Heart right ventricle (tissue), 16 donors: ENCODE data around the gene FCHO1. TPM values are rescaled to one million over a fixed set of nuclear protein-coding genes. Genes with fewer than 3 reads are reported as not detected.
"Not testable (repeated sequence)": the region's sequence is repeated elsewhere in the genome, so short reads cannot be mapped to it uniquely, and the experiment has no call there.

Source experiments
- ATAC-seq, 8 donors: fragments of 200-7000 bp; cut with Tn5 transposase; one replicate each; pipeline ENCODE4 v1.9.1; 2020; ENCODE audit warnings: mild to moderate bottlenecking in 8 of 8, moderate library complexity in 8 of 8, moderate number of reproducible peaks in 1 of 8
- DNase-seq, 2 donors: peaks; one replicate each; pipeline ENCODE4 v3.0.0-alpha.2; 2020
- H3K27ac ChIP-seq, 10 donors: fragments of 200-600 bp; sonication (generic) in 2 of 10; one replicate each; pipeline versions ENCODE4 v1.5.0 to v1.8.0; 2020 to 2022; ENCODE audit warnings: mild to moderate bottlenecking in 3 of 10
- H3K27me3 ChIP-seq, 7 donors: fragments of 200-600 bp; one replicate each; pipeline ENCODE4 v1.8.0; 2021 to 2022; ENCODE audit warnings: mild to moderate bottlenecking in 2 of 7
- H3K36me3 ChIP-seq, 9 donors: fragments of 200-600 bp; sonication (generic) in 1 of 9; one replicate each; pipeline versions ENCODE4 v1.5.0 to v1.8.0; 2020 to 2022; ENCODE audit warnings: mild to moderate bottlenecking in 2 of 9
- H3K4me1 ChIP-seq, 9 donors: fragments of 200-600 bp; sonication (generic) in 1 of 9; one replicate each; pipeline versions ENCODE4 v1.5.0 to v1.8.0; 2020 to 2022; ENCODE audit warnings: mild to moderate bottlenecking in 4 of 9
- H3K4me3 ChIP-seq, 10 donors: fragments of 200-600 bp; sonication (generic) in 2 of 10; one replicate each; pipeline versions ENCODE4 v1.5.0 to v1.8.0; 2020 to 2022; ENCODE audit warnings: mild to moderate bottlenecking in 7 of 10, moderate library complexity in 2 of 10
- H3K9me3 ChIP-seq, 11 donors: fragments of 200-600 bp in 10 of 11; sonication (generic) in 2 of 11; one replicate each; pipeline versions ENCODE4 v1.5.0 to v1.8.0; 2013 to 2022; ENCODE audit warnings: mild to moderate bottlenecking in 2 of 11, control low read depth in 1 of 11, moderate library complexity in 1 of 11
- WGBS, 2 donors: extraction: QIAGEN DNeasy Blood & Tissue Kit; methylation state at CpG; one replicate each; pipeline ENCODE4 v1.1.7; 2013; ENCODE audit warnings: inconsistent platforms in 1 of 2; 5-methylcytosine and 5-hydroxymethylcytosine counted together
- intact Hi-C, 10 donors: fragments of 100-400 bp; cut with DNase I; formaldehyde crosslinking; loops; one replicate each; pipeline versions ENCODE4 v1.11.1 to v1.14.2; 2022
- polyA plus RNA-seq, 2 donors: library from polyadenylated mRNA; stranded (reverse); fragments of 200-250 nt; gene quantifications; one replicate each; pipeline ENCODE4 v1.2.3, GENCODE V29; 2013
- total RNA-seq, 10 donors: library from RNA; stranded (reverse); fragmentation: NEBNext Ultra II Directional in 3 of 10; extraction: Animal tissue kit (Norgen Biotek cat#: 25700) in 3 of 10; gene quantifications; one replicate each; pipeline versions ENCODE4 v1.2.1 to v1.2.4, GENCODE V29; 2021 to 2023
- TF ChIP-seq, protein P1 (sequence below), 9 donors: fragments of 200-600 bp; sonication (generic) in 2 of 9; IDR thresholded peaks; one replicate each; pipeline versions ENCODE4 v1.5.0 to v1.8.0; 2021 to 2022; ENCODE audit warnings: antibody characterized with exemption in 9 of 9, mild to moderate bottlenecking in 5 of 9, moderate library complexity in 1 of 9
- donor health status: Arrhythmogenic right ventricular cardiomyopathy.
- donor health status: ischemic (EF 13 %, LVEDD 7.1; RV severe dilation, severe dysfunction).
- donor health status: healthy with polysubstance abuse.
- donor health status: DM: no; HTN: yes; CAD: no.
- donor health status: DM: no; HTN: no; CAD: no.
- donor health status: ischemic (EF 25% LVEDD 6.9; RV normal size, moderate dysfunction).
- donor health status: ischemic (EF 25% LVEDD 5.7; RV mildly dilated, moderate dysfunction).
- donor health status: healthy.
- donor health status: DM: yes; HTN: yes; CAD: no.
- donor health status: Ischemic cardiomyopathy.
- donor health status: ischemic (EF 35%, LVEDD 5.7; RV mildly dilated, moderate dysfunction).
- donor health status: nonischemic (EF 11% LVEDD 7.7; RV severe dilation, severe dysfunction).
- donor health status: DM: yes; HTN: yes; CAD: no.
- donor health status: PGD.
- donor health status: ischemic (EF 29% LVEDD 5.4; RV normal size, mild dysfunction).
- donor health status: nonischemic (EF 23%, LVEDD 6.1; RV moderate dilation, normal function).

The FCHO1 gene
- total and polyA plus RNA-seq, 12 donors: 0.21 to 2.6 (median 0.73) TPM

DNA sequence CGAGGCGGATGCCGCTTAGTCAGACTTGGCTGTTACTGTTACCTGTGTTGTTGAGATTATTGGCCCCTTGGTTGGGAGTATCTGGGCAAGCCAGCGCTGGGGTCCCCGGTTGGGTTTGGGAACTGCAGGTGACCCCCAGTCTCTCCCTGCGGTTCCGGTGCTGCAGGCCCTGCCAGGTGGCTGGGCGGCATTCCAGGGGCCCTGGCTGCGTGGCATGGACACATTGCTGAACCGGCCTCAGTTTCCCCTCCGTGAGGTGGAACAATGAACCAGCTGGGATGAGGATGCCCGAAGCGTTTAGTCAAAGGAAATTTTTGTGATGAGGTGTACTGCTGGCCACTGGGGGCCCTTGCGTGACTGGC, 44.2 kb downstream of the FCHO1 start:
- Histone ChIP-seq H3K9me3 (no peaks in the 10 kb centered on the region), H3K4me3 (no peak overlapping the region), H3K4me1 (peaks cover 0 to 19% (median 0%) of the 10 kb centered on the region in 9 donors), H3K27me3 (peaks cover 0 to 88% (median 63%) of the 10 kb centered on the region in 7 donors), H3K36me3 (no peaks in the 10 kb centered on the region), H3K27ac (no peak overlapping the region)
- TF ChIP-seq, protein P1, sequence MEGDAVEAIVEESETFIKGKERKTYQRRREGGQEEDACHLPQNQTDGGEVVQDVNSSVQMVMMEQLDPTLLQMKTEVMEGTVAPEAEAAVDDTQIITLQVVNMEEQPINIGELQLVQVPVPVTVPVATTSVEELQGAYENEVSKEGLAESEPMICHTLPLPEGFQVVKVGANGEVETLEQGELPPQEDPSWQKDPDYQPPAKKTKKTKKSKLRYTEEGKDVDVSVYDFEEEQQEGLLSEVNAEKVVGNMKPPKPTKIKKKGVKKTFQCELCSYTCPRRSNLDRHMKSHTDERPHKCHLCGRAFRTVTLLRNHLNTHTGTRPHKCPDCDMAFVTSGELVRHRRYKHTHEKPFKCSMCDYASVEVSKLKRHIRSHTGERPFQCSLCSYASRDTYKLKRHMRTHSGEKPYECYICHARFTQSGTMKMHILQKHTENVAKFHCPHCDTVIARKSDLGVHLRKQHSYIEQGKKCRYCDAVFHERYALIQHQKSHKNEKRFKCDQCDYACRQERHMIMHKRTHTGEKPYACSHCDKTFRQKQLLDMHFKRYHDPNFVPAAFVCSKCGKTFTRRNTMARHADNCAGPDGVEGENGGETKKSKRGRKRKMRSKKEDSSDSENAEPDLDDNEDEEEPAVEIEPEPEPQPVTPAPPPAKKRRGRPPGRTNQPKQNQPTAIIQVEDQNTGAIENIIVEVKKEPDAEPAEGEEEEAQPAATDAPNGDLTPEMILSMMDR (IDR thresholded peaks at IDR 0.05): no peak
- DNase-seq (no peak), ATAC-seq (no peak)
- intact Hi-C loops: no loop called here
- 21 to 23% methylated on average over 14 of the region's 14 CpGs for WGBS, 2 donors

- no peak overlapping the region for H3K4me3 ChIP-seq
- TF ChIP-seq, protein P1 (IDR thresholded peaks at IDR 0.05): no peak
- intact Hi-C loops: no loop called here
- H3K27ac ChIP-seq: no peak overlapping the region
- ATAC-seq (no peak), DNase-seq (no peak)
- peaks cover 0 to 19% (median 0%) of the 10 kb centered on the region in 9 donors for H3K4me1 ChIP-seq
- whole genome bisulfite sequencing, 2 donors: 62 to 73% methylated on average over 6 of the region's 6 CpGs
- no peaks in the 10 kb centered on the region for H3K9me3 ChIP-seq
- H3K27me3 ChIP-seq: peaks cover 0 to 86% (median 63%) of the 10 kb centered on the region in 7 donors
- no peaks in the 10 kb centered on the region for H3K36me3 ChIP-seq
Observed at GRCh38 chr19:17796013-17796837, 44.9 kb downstream of the FCHO1 start.

DNA sequence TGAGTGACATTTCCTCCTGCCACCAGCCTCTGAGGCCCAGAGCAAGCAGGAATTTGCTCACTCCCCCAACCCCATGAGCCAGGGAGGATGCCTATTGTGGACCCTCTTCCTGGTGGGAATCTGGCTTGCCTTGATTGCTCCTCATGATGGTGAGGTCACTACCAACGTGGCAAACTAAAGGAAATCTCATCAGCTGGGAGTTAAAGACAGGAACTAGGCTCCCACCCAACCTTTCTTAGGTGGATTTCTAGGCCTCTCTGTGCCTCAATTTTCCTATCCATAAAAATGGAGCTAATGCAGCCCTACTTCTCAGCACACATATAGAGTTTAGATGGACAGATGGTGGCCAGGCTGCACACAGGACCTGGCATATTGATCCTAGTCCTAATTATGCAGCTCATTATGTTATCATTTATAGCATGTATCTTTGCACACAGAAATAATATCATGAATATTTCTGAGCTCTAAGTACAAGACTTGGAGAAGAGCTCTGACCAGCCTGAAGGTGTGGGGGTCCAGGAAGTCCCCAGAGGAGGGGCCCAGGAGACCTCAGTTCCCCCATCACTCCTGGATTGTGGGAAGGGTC, 45.7 kb downstream of the FCHO1 start:
- Histone ChIP-seq H3K27ac (no peak overlapping the region), H3K4me3 (no peak overlapping the region), H3K27me3 (peaks cover 0 to 89% (median 63%) of the 10 kb centered on the region in 7 donors), H3K9me3 (no peaks in the 10 kb centered on the region), H3K36me3 (no peaks in the 10 kb centered on the region), H3K4me1 (peaks cover 0 to 12% (median 0%) of the 10 kb centered on the region in 9 donors)
- 30 to 49% methylated on average over 1 of the region's 1 CpG for WGBS, 2 donors
- DNase-seq (no peak), ATAC-seq (no peak)
- intact Hi-C loops: no loop called here
- TF ChIP-seq, protein P1 (IDR thresholded peaks at IDR 0.05): no peak

DNA sequence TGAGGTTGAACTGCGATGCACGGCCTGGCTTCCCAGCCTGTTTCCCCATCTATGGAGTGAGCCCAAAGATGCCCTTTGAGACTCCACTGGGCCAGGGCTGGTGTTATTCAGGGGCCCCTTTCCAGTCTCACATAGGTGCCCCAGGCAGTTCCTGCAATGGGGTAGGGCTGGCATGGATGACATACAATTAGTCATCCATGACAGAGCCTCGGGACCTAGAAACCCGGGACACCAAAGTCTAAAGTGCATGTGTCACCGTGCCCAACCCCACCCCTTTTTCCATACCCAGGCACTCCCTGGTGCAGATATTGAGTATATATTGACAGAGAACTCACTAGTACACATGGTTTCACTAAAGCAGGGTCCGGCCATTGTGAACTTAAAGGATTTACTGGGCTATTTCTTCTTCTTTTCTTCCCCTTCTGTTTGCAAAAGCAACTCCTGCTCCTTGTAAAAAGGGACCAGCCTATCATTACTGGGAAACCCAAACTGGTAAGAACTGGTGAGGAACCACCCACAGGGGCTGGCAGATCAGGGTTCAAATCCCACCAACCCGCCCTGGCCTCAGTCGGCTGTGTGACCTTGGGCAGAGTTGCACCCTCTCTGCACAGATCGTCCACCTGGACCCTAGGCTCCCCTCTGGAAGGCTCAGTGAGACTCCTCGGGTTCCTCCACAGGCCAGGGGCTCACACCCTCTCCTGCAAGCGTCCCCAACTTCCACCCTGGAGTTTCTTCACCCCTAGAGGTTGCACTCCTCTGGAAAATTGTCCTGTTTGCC, 46.3 kb downstream of the FCHO1 start:
- 68 to 69% methylated on average over 11 of the region's 11 CpGs for WGBS, 2 donors
- TF ChIP-seq, protein P1 (IDR thresholded peaks at IDR 0.05): no peak
- Histone ChIP-seq H3K4me3 (no peak overlapping the region), H3K9me3 (no peaks in the 10 kb centered on the region), H3K4me1 (peaks cover 0 to 13% (median 0%) of the 10 kb centered on the region in 9 donors), H3K36me3 (no peaks in the 10 kb centered on the region), H3K27me3 (peaks cover 0 to 94% (median 62%) of the 10 kb centered on the region in 7 donors), H3K27ac (no peak overlapping the region)
- intact Hi-C loops: no loop called here
- no peak for ATAC-seq
- no peak for DNase-seq

DNA sequence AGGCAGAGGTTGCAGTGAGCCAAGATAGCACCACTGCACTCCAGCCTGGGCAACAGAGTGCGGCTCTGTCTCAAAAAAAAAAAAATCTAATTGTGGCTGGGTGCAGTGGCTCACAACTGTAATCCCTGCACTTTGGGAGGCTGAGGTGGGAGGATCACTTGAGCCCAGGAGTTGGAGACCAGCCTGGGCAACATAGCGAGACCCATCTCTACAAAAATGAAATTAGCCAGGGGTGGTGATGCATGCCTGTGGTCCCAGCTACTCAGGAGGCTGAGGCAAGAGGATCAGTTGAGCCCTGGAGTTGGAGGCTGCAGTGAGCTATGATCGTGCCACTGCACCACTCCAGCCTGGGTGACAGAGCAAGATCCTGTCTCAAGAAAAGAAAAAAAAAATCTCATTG, 47.3 kb downstream of the FCHO1 start:
- H3K4me3 ChIP-seq, DNase-seq, H3K9me3 ChIP-seq, intact Hi-C loops, H3K36me3 ChIP-seq, ATAC-seq, H3K27ac ChIP-seq: not testable (repeated sequence)
- 79 to 89% methylated on average over 3 of the region's 3 CpGs for WGBS, 2 donors
- peaks cover 0 to 94% (median 56%) of the 10 kb centered on the region in 7 donors for H3K27me3 ChIP-seq
- peaks cover 0 to 23% (median 0%) of the 10 kb centered on the region in 9 donors for H3K4me1 ChIP-seq
